Measurements from ENCODE around the gene LMNTD2.

GRCh38 chr11:590997-591396, 30.5 kb upstream of the LMNTD2 start:
- no peak for TF ChIP-seq CTCF (IDR thresholded peaks at IDR 0.05)
- TF ChIP-seq POLR2A (IDR thresholded peaks at IDR 0.05): no peak

Data from tibial nerve (tissue), 3 donors.